ENCODE results near the gene AMN.

GRCh38 chr14:102944448-102945330 is 22.2 kb downstream of the AMN start:
- TF ChIP-seq FOXP2 (optimal IDR thresholded peaks at IDR 0.05; ENCODE audit: borderline replicate concordance, extremely low read depth, extremely low read length, insufficient read depth) (no peak), POLR2AphosphoS5 (IDR thresholded peaks at IDR 0.05; ENCODE audit: low read depth, low read length) (no peak), SIN3A (IDR thresholded peaks at IDR 0.05; ENCODE audit: borderline replicate concordance, insufficient read depth, low read length) (no peak), TAF1 (IDR thresholded peaks at IDR 0.05; ENCODE audit: borderline replicate concordance, insufficient read depth, low read length) (no peak)
- TF ChIP-seq, protein P1, sequence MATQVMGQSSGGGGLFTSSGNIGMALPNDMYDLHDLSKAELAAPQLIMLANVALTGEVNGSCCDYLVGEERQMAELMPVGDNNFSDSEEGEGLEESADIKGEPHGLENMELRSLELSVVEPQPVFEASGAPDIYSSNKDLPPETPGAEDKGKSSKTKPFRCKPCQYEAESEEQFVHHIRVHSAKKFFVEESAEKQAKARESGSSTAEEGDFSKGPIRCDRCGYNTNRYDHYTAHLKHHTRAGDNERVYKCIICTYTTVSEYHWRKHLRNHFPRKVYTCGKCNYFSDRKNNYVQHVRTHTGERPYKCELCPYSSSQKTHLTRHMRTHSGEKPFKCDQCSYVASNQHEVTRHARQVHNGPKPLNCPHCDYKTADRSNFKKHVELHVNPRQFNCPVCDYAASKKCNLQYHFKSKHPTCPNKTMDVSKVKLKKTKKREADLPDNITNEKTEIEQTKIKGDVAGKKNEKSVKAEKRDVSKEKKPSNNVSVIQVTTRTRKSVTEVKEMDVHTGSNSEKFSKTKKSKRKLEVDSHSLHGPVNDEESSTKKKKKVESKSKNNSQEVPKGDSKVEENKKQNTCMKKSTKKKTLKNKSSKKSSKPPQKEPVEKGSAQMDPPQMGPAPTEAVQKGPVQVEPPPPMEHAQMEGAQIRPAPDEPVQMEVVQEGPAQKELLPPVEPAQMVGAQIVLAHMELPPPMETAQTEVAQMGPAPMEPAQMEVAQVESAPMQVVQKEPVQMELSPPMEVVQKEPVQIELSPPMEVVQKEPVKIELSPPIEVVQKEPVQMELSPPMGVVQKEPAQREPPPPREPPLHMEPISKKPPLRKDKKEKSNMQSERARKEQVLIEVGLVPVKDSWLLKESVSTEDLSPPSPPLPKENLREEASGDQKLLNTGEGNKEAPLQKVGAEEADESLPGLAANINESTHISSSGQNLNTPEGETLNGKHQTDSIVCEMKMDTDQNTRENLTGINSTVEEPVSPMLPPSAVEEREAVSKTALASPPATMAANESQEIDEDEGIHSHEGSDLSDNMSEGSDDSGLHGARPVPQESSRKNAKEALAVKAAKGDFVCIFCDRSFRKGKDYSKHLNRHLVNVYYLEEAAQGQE (IDR thresholded peaks at IDR 0.05; ENCODE audit: insufficient read depth in 1 of 2, low read depth in 2 of 2, low read length in 2 of 2) = no peak

Measured in PFSK-1 (cell line).